Urothelium cell line (cell line): Measurements from ENCODE around the gene PAXIP1.

ENCODE experiments used
- DNase-seq: peaks from one replicate; pipeline ENCODE4 v3.0.0; 2011; ENCODE audit warnings: low spot score, mixed read lengths
- FAIRE-seq: peaks from 2 replicates; lab custom pipeline; 2011; peaks lifted over from hg19 to GRCh38; lab: Jason Lieb, UNC

PAXIP1 gene

GRCh38 chr7:154996101-154996500, 6.8 kb downstream of the PAXIP1 start:
- DNase-seq (no peak), FAIRE-seq (no peak)

- FAIRE-seq (no peak), DNase-seq (no peak)
Observed at GRCh38 chr7:154994996-154995395, 7.9 kb downstream of the PAXIP1 start.

- DNase-seq (no peak), FAIRE-seq (no peak)
Observed at GRCh38 chr7:154990964-154991540, 11.9 kb downstream of the PAXIP1 start.

GRCh38 chr7:154987571-154987970, 15.4 kb downstream of the PAXIP1 start:
- DNase-seq, result no peak
- no peak for FAIRE-seq

GRCh38 chr7:154986200-154986945, 16.6 kb downstream of the PAXIP1 start:
- DNase-seq (no peak), FAIRE-seq (no peak)

- FAIRE-seq (no peak), DNase-seq (no peak)
Observed at GRCh38 chr7:154985230-154985629, 17.7 kb downstream of the PAXIP1 start.

- FAIRE-seq (no peak), DNase-seq (no peak)
Observed at GRCh38 chr7:154984601-154985188, 18.2 kb downstream of the PAXIP1 start.

- DNase-seq, result no peak
- FAIRE-seq, result no peak
Observed at GRCh38 chr7:154978017-154978416, 24.9 kb downstream of the PAXIP1 start.

GRCh38 chr7:154977250-154977649, 25.7 kb downstream of the PAXIP1 start:
- FAIRE-seq (no peak), DNase-seq (no peak)

- FAIRE-seq, result no peak
- DNase-seq, result no peak
Observed at GRCh38 chr7:154976844-154977243, 26.1 kb downstream of the PAXIP1 start.

GRCh38 chr7:154975984-154976383, 26.9 kb downstream of the PAXIP1 start:
- FAIRE-seq, result no peak
- DNase-seq, result no peak

GRCh38 chr7:154973381-154973780, 29.5 kb downstream of the PAXIP1 start:
- DNase-seq (no peak), FAIRE-seq (no peak)

GRCh38 chr7:154968336-154969001, 34.5 kb downstream of the PAXIP1 start:
- no peak for DNase-seq

GRCh38 chr7:154967401-154967955, 35.4 kb downstream of the PAXIP1 start:
- no peak for FAIRE-seq
- DNase-seq, result no peak

More at GRCh38 chr7:154968336-154969001, 34.5 kb downstream of the PAXIP1 start:
- no peak for FAIRE-seq

- DNase-seq (no peak), FAIRE-seq (no peak)
Observed at GRCh38 chr7:154965014-154965413, 37.9 kb downstream of the PAXIP1 start.

- DNase-seq (no peak), FAIRE-seq (no peak)
Observed at GRCh38 chr7:154960063-154960790, 42.7 kb downstream of the PAXIP1 start.

GRCh38 chr7:154956427-154956826, 46.5 kb downstream of the PAXIP1 start:
- no peak for FAIRE-seq

GRCh38 chr7:154953006-154953684, 49.8 kb downstream of the PAXIP1 start:
- FAIRE-seq (no peak), DNase-seq (peak; percentile 4)

More at GRCh38 chr7:154956427-154956826, 46.5 kb downstream of the PAXIP1 start:
- no peak for DNase-seq

- FAIRE-seq, result no peak
- DNase-seq, result no peak
Observed at GRCh38 chr7:154950960-154951359, 52.0 kb downstream of the PAXIP1 start.

- no peak for DNase-seq
- FAIRE-seq, result no peak
Observed at GRCh38 chr7:154947604-154948003, 55.3 kb downstream of the PAXIP1 start.
